ENCODE results near the gene PPP6R2.

Gene PPP6R2

GRCh38 chr22:50296658-50297490, 46.3 kb upstream of the PPP6R2 start:
- no CpG with 5 or more reads among the region's 29 CpGs for WGBS, 2 donors (ENCODE audit: extremely low coverage in 2 of 2, insufficient read length in 2 of 2, insufficient replicate concordance in 1 of 2)
- Histone ChIP-seq H2BK120ac (ENCODE audit: low read depth, low read length) (no peak overlapping the region), H3K4me3 (ENCODE audit: low read length in 2 of 2) (no peak overlapping the region), H2BK15ac (ENCODE audit: low read length) (no peak overlapping the region), H2BK5ac (ENCODE audit: low read length) (peak overlapping the region; percentile 71), H3K36me3 (replicated peaks in 1 of 2; ENCODE audit: control insufficient read depth in 2 of 2, insufficient read depth in 2 of 2, low read length in 2 of 2) (peaks cover 4 to 59% of the 10 kb centered on the region in 2 donors), H3K18ac (ENCODE audit: low read length) (peak overlapping the region; percentile 76), H3K9ac (ENCODE audit: low read depth, low read length, poor library complexity) (peak overlapping the region; percentile 81), H3K4me1 (ENCODE audit: control insufficient read depth in 2 of 2, insufficient read depth in 1 of 2, low read depth in 1 of 2, low read length in 2 of 2) (peaks cover 15 to 32% of the 10 kb centered on the region in 2 donors), H3K27ac (replicated peaks; ENCODE audit: low read length) (no peak overlapping the region), H3K9me3 (replicated peaks in 1 of 2; ENCODE audit: control insufficient read depth in 2 of 2, insufficient read depth in 1 of 2, low read depth in 1 of 2, low read length in 2 of 2) (no peaks in the 10 kb centered on the region), H2AK5ac (ENCODE audit: low read depth, low read length) (peak overlapping the region; percentile 79), H3K79me1 (ENCODE audit: low read depth, low read length) (peaks cover 49% of the 10 kb centered on the region), H2BK12ac (ENCODE audit: low read length) (peak overlapping the region; percentile 46), H4K8ac (ENCODE audit: low read depth, low read length) (no peak overlapping the region), H4K91ac (ENCODE audit: low read depth, low read length, poor library complexity) (no peak overlapping the region), H2AFZ (ENCODE audit: low read length) (no peak overlapping the region), H3K4me2 (ENCODE audit: insufficient read depth, low read length, poor library complexity, severe bottlenecking) (no peak overlapping the region), H3K27me3 (ENCODE audit: control insufficient read depth in 3 of 3, insufficient read depth in 3 of 3, low read depth in 1 of 3, low read length in 3 of 3) (peaks cover 0 to 6% (median 0%) of the 10 kb centered on the region in 3 experiments), H3K14ac (ENCODE audit: low read length) (peak overlapping the region; percentile 56), H3K4ac (ENCODE audit: low read length) (no peak overlapping the region), H3K23ac (ENCODE audit: low read depth, low read length, poor library complexity) (peak overlapping the region; percentile 65)
- no peak for DNase-seq (ENCODE audit: low spot score)

DNA sequence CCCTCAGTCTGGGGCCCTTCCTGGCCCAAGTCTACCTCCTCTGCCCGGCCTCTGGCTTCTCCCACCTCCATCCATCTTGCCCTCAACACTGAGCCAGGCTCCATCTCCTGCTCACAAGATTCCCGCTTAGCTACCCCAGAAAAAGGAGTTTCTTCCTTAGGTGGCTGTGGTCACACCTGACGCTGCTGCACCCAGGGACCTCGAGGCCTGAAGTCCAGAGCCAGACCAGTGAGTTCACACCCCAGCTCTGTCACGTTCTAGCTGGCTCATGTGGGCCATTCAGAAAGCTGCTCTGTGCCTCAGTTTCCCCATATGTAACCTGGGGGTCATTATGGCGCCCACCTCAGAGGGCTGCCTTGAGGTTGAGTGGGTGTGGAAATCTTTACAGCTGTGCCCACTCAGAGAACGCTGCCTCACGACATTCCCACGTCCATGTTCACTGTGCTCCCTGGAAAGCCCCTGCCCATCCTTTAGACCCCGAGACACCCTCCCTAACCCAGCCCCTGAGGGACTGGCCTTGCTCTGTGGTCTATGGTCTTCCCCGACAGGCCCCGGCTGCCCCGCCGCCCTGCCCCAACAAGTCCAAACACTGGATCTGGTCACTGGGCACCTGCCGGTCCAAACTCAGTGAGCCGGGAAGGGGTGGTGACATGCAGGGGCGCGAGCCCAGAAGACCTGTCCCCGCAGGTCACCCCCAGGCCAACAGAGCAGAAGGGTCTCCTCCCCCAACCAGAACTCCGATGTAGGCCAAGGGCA, 45.4 kb upstream of the PPP6R2 start:
- no peak overlapping the region for H4K8ac ChIP-seq (ENCODE audit: low read depth, low read length)
- no peak overlapping the region for H3K14ac ChIP-seq (ENCODE audit: low read length)
- DNase-seq (ENCODE audit: low spot score), result no peak
- no peak overlapping the region for H2AFZ ChIP-seq (ENCODE audit: low read length)
- no peak overlapping the region for H2BK120ac ChIP-seq (ENCODE audit: low read depth, low read length)
- no CpG with 5 or more reads among the region's 20 CpGs for WGBS, 2 donors (ENCODE audit: extremely low coverage in 2 of 2, insufficient read length in 2 of 2, insufficient replicate concordance in 1 of 2)
- no peak overlapping the region for H3K9ac ChIP-seq (ENCODE audit: low read depth, low read length, poor library complexity)
- no peak overlapping the region for H3K23ac ChIP-seq (ENCODE audit: low read depth, low read length, poor library complexity)
- H3K27me3 ChIP-seq (ENCODE audit: control insufficient read depth in 3 of 3, insufficient read depth in 3 of 3, low read depth in 1 of 3, low read length in 3 of 3), result peaks cover 0 to 6% (median 0%) of the 10 kb centered on the region in 3 experiments
- H2AK5ac ChIP-seq (ENCODE audit: low read depth, low read length), result peak overlapping the region; percentile 63
- peak overlapping the region; percentile 89 for H3K18ac ChIP-seq (ENCODE audit: low read length)
- H3K4ac ChIP-seq (ENCODE audit: low read length), result no peak overlapping the region
- H3K9me3 ChIP-seq (replicated peaks in 1 of 2; ENCODE audit: control insufficient read depth in 2 of 2, insufficient read depth in 1 of 2, low read depth in 1 of 2, low read length in 2 of 2), result no peaks in the 10 kb centered on the region
- peaks cover 4 to 60% of the 10 kb centered on the region in 2 donors for H3K36me3 ChIP-seq (replicated peaks in 1 of 2; ENCODE audit: control insufficient read depth in 2 of 2, insufficient read depth in 2 of 2, low read length in 2 of 2)
- H2BK5ac ChIP-seq (ENCODE audit: low read length), result no peak overlapping the region
- no peak overlapping the region for H3K27ac ChIP-seq (replicated peaks; ENCODE audit: low read length)
- no peak overlapping the region for H3K4me3 ChIP-seq (ENCODE audit: low read length in 2 of 2)
- H3K4me1 ChIP-seq (ENCODE audit: control insufficient read depth in 2 of 2, insufficient read depth in 1 of 2, low read depth in 1 of 2, low read length in 2 of 2), result peaks cover 15 to 28% of the 10 kb centered on the region in 2 donors
- H2BK15ac ChIP-seq (ENCODE audit: low read length), result no peak overlapping the region
- no peak overlapping the region for H4K91ac ChIP-seq (ENCODE audit: low read depth, low read length, poor library complexity)
- H3K4me2 ChIP-seq (ENCODE audit: insufficient read depth, low read length, poor library complexity, severe bottlenecking), result no peak overlapping the region
- peaks cover 51% of the 10 kb centered on the region for H3K79me1 ChIP-seq (ENCODE audit: low read depth, low read length)
- no peak overlapping the region for H2BK12ac ChIP-seq (ENCODE audit: low read length)

GRCh38 chr22:50298266-50298637, 44.9 kb upstream of the PPP6R2 start:
- no peak overlapping the region for H2BK12ac ChIP-seq (ENCODE audit: low read length)
- no peak overlapping the region for H4K91ac ChIP-seq (ENCODE audit: low read depth, low read length, poor library complexity)
- H2AK5ac ChIP-seq (ENCODE audit: low read depth, low read length), result peak overlapping the region; percentile 63
- H3K4me3 ChIP-seq (ENCODE audit: low read length in 2 of 2), result no peak overlapping the region
- WGBS, 2 donors (ENCODE audit: extremely low coverage in 2 of 2, insufficient read length in 2 of 2, insufficient replicate concordance in 1 of 2), result no CpG with 5 or more reads among the region's 4 CpGs
- H3K4me2 ChIP-seq (ENCODE audit: insufficient read depth, low read length, poor library complexity, severe bottlenecking), result no peak overlapping the region
- no peak overlapping the region for H3K4ac ChIP-seq (ENCODE audit: low read length)
- H4K8ac ChIP-seq (ENCODE audit: low read depth, low read length), result no peak overlapping the region
- no peak overlapping the region for H2AFZ ChIP-seq (ENCODE audit: low read length)
- H3K36me3 ChIP-seq (replicated peaks in 1 of 2; ENCODE audit: control insufficient read depth in 2 of 2, insufficient read depth in 2 of 2, low read length in 2 of 2), result peaks cover 4 to 61% of the 10 kb centered on the region in 2 donors
- H2BK120ac ChIP-seq (ENCODE audit: low read depth, low read length), result no peak overlapping the region
- H3K4me1 ChIP-seq (ENCODE audit: control insufficient read depth in 2 of 2, insufficient read depth in 1 of 2, low read depth in 1 of 2, low read length in 2 of 2), result peaks cover 11 to 24% of the 10 kb centered on the region in 2 donors
- H2BK15ac ChIP-seq (ENCODE audit: low read length), result no peak overlapping the region
- no peak overlapping the region for H3K27ac ChIP-seq (replicated peaks; ENCODE audit: low read length)
- H3K23ac ChIP-seq (ENCODE audit: low read depth, low read length, poor library complexity), result no peak overlapping the region
- H3K27me3 ChIP-seq (ENCODE audit: control insufficient read depth in 3 of 3, insufficient read depth in 3 of 3, low read depth in 1 of 3, low read length in 3 of 3), result peaks cover 0 to 6% (median 0%) of the 10 kb centered on the region in 3 experiments
- no peak overlapping the region for H3K14ac ChIP-seq (ENCODE audit: low read length)
- H3K9ac ChIP-seq (ENCODE audit: low read depth, low read length, poor library complexity), result no peak overlapping the region
- H3K79me1 ChIP-seq (ENCODE audit: low read depth, low read length), result peaks cover 51% of the 10 kb centered on the region
- DNase-seq (ENCODE audit: low spot score), result no peak
- no peak overlapping the region for H2BK5ac ChIP-seq (ENCODE audit: low read length)
- H3K18ac ChIP-seq (ENCODE audit: low read length), result peak overlapping the region; percentile 89
- no peaks in the 10 kb centered on the region for H3K9me3 ChIP-seq (replicated peaks in 1 of 2; ENCODE audit: control insufficient read depth in 2 of 2, insufficient read depth in 1 of 2, low read depth in 1 of 2, low read length in 2 of 2)

Measured in neuronal stem cell (in vitro differentiated cells).